ENCODE data around the gene PARVA. TPM values are rescaled to one million over a fixed set of nuclear protein-coding genes. Genes with fewer than 3 reads are reported as not detected.

The PARVA gene
- polyA plus RNA-seq, 2 of the 4 experiments (the other 2 are of a cell fraction): 25.5 to 26.1 TPM

DNA sequence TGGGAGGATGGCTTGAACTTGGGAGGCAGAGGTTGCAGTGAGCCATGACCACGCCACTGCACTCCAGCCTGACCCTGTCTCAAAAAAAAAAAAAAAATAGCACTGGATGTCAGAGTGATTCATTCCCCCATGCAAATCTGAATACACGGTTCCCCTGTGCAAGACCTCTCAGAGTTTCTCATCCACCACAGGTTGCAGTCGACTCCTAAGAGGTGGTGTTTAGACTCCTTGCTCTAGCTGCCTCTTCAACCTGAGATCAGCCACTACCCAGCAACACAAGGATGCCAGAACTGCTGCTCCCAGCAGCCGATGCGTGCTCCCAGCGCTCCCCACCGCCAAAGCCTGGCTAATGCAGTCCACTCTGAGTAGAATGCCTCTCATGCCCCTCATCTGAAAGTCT, 97.5 kb downstream of the PARVA start (continued):
- no peak for TF ChIP-seq REST (IDR thresholded peaks at IDR 0.05)
- no peak for TF ChIP-seq HDAC2 (IDR thresholded peaks at IDR 0.05)
- TF ChIP-seq, protein P1, sequence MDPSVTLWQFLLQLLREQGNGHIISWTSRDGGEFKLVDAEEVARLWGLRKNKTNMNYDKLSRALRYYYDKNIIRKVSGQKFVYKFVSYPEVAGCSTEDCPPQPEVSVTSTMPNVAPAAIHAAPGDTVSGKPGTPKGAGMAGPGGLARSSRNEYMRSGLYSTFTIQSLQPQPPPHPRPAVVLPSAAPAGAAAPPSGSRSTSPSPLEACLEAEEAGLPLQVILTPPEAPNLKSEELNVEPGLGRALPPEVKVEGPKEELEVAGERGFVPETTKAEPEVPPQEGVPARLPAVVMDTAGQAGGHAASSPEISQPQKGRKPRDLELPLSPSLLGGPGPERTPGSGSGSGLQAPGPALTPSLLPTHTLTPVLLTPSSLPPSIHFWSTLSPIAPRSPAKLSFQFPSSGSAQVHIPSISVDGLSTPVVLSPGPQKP (IDR thresholded peaks at IDR 0.05; ENCODE audit: low read depth, low read length): no peak
- TF ChIP-seq TP53 (CRISPR knock-in tag; IDR thresholded peaks at IDR 0.05): no peak

DNA sequence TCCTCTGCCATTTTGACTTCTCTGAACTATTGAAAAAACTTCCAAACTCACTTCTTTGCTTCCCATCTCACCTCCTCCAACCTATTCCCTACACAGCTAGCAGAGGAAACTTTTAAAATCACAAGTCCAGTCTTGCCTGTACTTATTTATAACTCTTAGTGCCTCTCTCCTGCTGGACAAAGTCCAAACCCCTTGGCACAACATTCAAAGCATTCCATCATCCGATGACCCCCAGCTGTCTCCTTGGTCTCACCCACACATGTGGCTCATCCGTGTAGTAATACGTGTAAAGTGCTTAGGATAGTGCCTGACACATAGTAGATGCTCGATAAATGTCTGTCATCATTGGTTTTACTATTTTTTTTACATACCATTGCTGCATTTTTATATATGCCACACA, 101.4 kb downstream of the PARVA start:
- TF ChIP-seq MAZ (IDR thresholded peaks at IDR 0.05; ENCODE audit: borderline replicate concordance, low read depth, low read length) (no peak), NPAS2 (CRISPR knock-in tag; IDR thresholded peaks at IDR 0.05; ENCODE audit: borderline replicate concordance) (no peak), RNF2 (IDR thresholded peaks at IDR 0.05; ENCODE audit: borderline replicate concordance, low read depth) (no peak), REST (IDR thresholded peaks at IDR 0.05) (no peak), RCOR1 (IDR thresholded peaks at IDR 0.05; ENCODE audit: low read depth, low read length) (no peak), HES2 (IDR thresholded peaks at IDR 0.05) (no peak), CEBPB (IDR thresholded peaks at IDR 0.05) (no peak), TP53 (CRISPR knock-in tag; IDR thresholded peaks at IDR 0.05) (no peak), FOXS1 (CRISPR knock-in tag; IDR thresholded peaks at IDR 0.05) (no peak), HOXA7 (CRISPR knock-in tag; IDR thresholded peaks at IDR 0.05) (no peak), RAD21 (conservative IDR thresholded peaks at IDR 0.05 in 1 of 2, IDR thresholded peaks at IDR 0.05 in 1 of 2) (no peak), HOXB5 (CRISPR knock-in tag; IDR thresholded peaks at IDR 0.05) (no peak), EHMT2 (IDR thresholded peaks at IDR 0.05; ENCODE audit: low read depth) (no peak), BHLHE40 (IDR thresholded peaks at IDR 0.05; ENCODE audit: low read depth, low read length) (no peak)
- TF ChIP-seq, protein P2, sequence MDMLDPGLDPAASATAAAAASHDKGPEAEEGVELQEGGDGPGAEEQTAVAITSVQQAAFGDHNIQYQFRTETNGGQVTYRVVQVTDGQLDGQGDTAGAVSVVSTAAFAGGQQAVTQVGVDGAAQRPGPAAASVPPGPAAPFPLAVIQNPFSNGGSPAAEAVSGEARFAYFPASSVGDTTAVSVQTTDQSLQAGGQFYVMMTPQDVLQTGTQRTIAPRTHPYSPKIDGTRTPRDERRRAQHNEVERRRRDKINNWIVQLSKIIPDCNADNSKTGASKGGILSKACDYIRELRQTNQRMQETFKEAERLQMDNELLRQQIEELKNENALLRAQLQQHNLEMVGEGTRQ (IDR thresholded peaks at IDR 0.05): no peak
- FAIRE-seq (no peak), ATAC-seq (no peak), DNase-seq (ENCODE audit: low read depth in 1 of 2, low spot score in 1 of 2) (no peak)
- 85% methylated on average over 4 of the region's 4 CpGs for WGBS (ENCODE audit: missing lambda C conversion rate)
- H3K4me1 ChIP-seq: no peaks in the 10 kb centered on the region
- H3K4me2 ChIP-seq: no peak overlapping the region
- POLR2A ChIA-PET: no interaction called here
- no peaks in the 10 kb centered on the region for H3K9me3 ChIP-seq
- no peak overlapping the region for H3K27ac ChIP-seq
- H3K4me3 ChIP-seq: no peak overlapping the region
- CTCF ChIA-PET: no interaction called here

Data from A549 (cell line).